H1 (cell line): Measurements from ENCODE around the gene SSC5D. TPM values are rescaled to one million over a fixed set of nuclear protein-coding genes. Genes with fewer than 3 reads are reported as not detected.

Experiments used
- BACH1 ChIP-seq: IDR thresholded peaks from 2 replicates; pipeline ENCODE4 v1.6.1; 2012; ENCODE audit warnings: low read length, improper control_type of control experiment
- CBX5 ChIP-seq: fragments of 300-800, 300-1000 bp; sonication (generic); IDR thresholded peaks from 2 replicates; pipeline ENCODE4 v1.7.1; 2016; ENCODE audit warnings: antibody characterized with exemption, low read length, low read depth
- CEBPB ChIP-seq: IDR thresholded peaks from 2 replicates; pipeline ENCODE4 v1.6.1; 2012; ENCODE audit warnings: low read depth, low read length
- CHD1 ChIP-seq: IDR thresholded peaks from 2 replicates; pipeline ENCODE4 v1.6.1; 2012; ENCODE audit warnings: low read depth, low read length, improper control_type of control experiment
- E2F6 ChIP-seq: IDR thresholded peaks from 2 replicates; pipeline ENCODE4 v1.6.1; 2012; ENCODE audit warnings: inconsistent platforms
- EGR1 ChIP-seq: IDR thresholded peaks from 2 replicates; pipeline ENCODE4 v1.6.1; 2011; ENCODE audit warnings: low read depth, low read length, borderline replicate concordance
- GABPA ChIP-seq: IDR thresholded peaks from 2 replicates; pipeline ENCODE4 v1.6.1; 2011; ENCODE audit warnings: mild to moderate bottlenecking, low read length, moderate library complexity, borderline replicate concordance; ENCODE audit not compliant: insufficient read depth
- GTF2F1 ChIP-seq: IDR thresholded peaks from 2 replicates; pipeline ENCODE4 v1.6.1; 2012; ENCODE audit warnings: low read depth, low read length, improper control_type of control experiment, borderline replicate concordance
- JUND ChIP-seq: IDR thresholded peaks from 2 replicates; pipeline ENCODE4 v1.6.1; 2011; ENCODE audit warnings: mild to moderate bottlenecking, improper control_type of control experiment, low read length
- KDM1A ChIP-seq: fragments of 200-600, 300-600 bp; sonication (generic); IDR thresholded peaks from 2 replicates; pipeline ENCODE4 v1.7.1; 2016; ENCODE audit warnings: mild to moderate bottlenecking, low read length, borderline replicate concordance
- PHF8 ChIP-seq: fragments of 200-600 bp; sonication (generic); conservative IDR thresholded peaks from 2 replicates; pipeline ENCODE4 v1.7.1; 2012; ENCODE audit warnings: low read depth, mild to moderate bottlenecking, inconsistent platforms, low read length, moderate library complexity
- RAD21 ChIP-seq, 2 experiments: IDR thresholded peaks in 1 of 2; conservative IDR thresholded peaks in 1 of 2; 2 replicates each; pipeline ENCODE4 v1.6.1; 2011; ENCODE audit warnings: low read depth in 2 of 2, low read length in 2 of 2, improper control_type of control experiment in 1 of 2, inconsistent platforms in 1 of 2, mild to moderate bottlenecking in 1 of 2, moderate library complexity in 1 of 2
- RFX5 ChIP-seq: IDR thresholded peaks from 2 replicates; pipeline ENCODE4 v1.6.1; 2011; ENCODE audit warnings: low read depth, low read length, improper control_type of control experiment, borderline replicate concordance
- RXRA ChIP-seq: IDR thresholded peaks from 2 replicates; pipeline ENCODE4 v1.6.1; 2011; ENCODE audit warnings: low read depth, mild to moderate bottlenecking, low read length, moderate library complexity; ENCODE audit not compliant: insufficient read depth
- SIN3A ChIP-seq, 2 experiments: IDR thresholded peaks in 1 of 2; conservative IDR thresholded peaks in 1 of 2; 2 replicates each; pipeline ENCODE4 v1.6.1; 2011 to 2012; ENCODE audit warnings: low read length in 2 of 2, improper control_type of control experiment in 1 of 2, low read depth in 1 of 2, mild to moderate bottlenecking in 1 of 2
- TCF12 ChIP-seq: IDR thresholded peaks from 2 replicates; pipeline ENCODE4 v1.6.1; 2011; ENCODE audit warnings: low read depth, mild to moderate bottlenecking, low read length
- YY1 ChIP-seq: IDR thresholded peaks from 2 replicates; pipeline ENCODE4 v1.6.1; 2011; ENCODE audit warnings: low read depth, mild to moderate bottlenecking, low read length
- polyA plus RNA-seq, 7 experiments: library from polyadenylated mRNA; depleted of rRNA in 3 of 7; stranded (reverse) in 5 of 7; unstranded in 2 of 7; fragments of >200 nt in 5 of 7; fragments of 200-250 nt in 2 of 7; gene quantifications; 1 replicate in 5 of 7; 2 replicates in 1 of 7; 4 replicates in 1 of 7; pipeline versions ENCODE4 v1.2.1 to v1.2.3, GENCODE V29; 2011 to 2013; ENCODE audit warnings: missing spikeins in 2 of 7, mixed read lengths in 2 of 7
- total RNA-seq: library from RNA; stranded (reverse); fragmentation: NEBNext Ultra II Directional; extraction: Animal tissue kit (Norgen Biotek cat#: 25700); gene quantifications from 2 replicates; pipeline ENCODE4 v1.2.1, GENCODE V29; 2021
- TF ChIP-seq, protein P1 (sequence below), 3 experiments: IDR thresholded peaks; 1 replicate in 2 of 3; 2 replicates in 1 of 3; pipeline versions ENCODE4 v1.5.1 to v1.6.1; 2011; ENCODE audit warnings: low read length in 3 of 3, mild to moderate bottlenecking in 3 of 3, inconsistent platforms in 2 of 3, low read depth in 1 of 3, moderate library complexity in 1 of 3; ENCODE audit not compliant: insufficient read depth in 1 of 3; ENCODE audit errors: control extremely low read depth in 1 of 3

SSC5D gene
- total and polyA plus RNA-seq, 2 of the 8 experiments (the other 6 are each of a cell fraction or from before 2014, with no cell fraction given): 0.39 to 1.7 TPM

- TF ChIP-seq GABPA: no peak
- TF ChIP-seq SIN3A (conservative IDR thresholded peaks at IDR 0.05 in 1 of 2, IDR thresholded peaks at IDR 0.05 in 1 of 2; ENCODE audit: low read depth in 1 of 2, low read length in 2 of 2): 0 out of 4 replicates have a peak, but pooled peaks of 1 of the 2 experiments have one; percentile 46
- TF ChIP-seq, protein P1, sequence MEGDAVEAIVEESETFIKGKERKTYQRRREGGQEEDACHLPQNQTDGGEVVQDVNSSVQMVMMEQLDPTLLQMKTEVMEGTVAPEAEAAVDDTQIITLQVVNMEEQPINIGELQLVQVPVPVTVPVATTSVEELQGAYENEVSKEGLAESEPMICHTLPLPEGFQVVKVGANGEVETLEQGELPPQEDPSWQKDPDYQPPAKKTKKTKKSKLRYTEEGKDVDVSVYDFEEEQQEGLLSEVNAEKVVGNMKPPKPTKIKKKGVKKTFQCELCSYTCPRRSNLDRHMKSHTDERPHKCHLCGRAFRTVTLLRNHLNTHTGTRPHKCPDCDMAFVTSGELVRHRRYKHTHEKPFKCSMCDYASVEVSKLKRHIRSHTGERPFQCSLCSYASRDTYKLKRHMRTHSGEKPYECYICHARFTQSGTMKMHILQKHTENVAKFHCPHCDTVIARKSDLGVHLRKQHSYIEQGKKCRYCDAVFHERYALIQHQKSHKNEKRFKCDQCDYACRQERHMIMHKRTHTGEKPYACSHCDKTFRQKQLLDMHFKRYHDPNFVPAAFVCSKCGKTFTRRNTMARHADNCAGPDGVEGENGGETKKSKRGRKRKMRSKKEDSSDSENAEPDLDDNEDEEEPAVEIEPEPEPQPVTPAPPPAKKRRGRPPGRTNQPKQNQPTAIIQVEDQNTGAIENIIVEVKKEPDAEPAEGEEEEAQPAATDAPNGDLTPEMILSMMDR (IDR thresholded peaks at IDR 0.05; ENCODE audit: control extremely low read depth in 1 of 3, insufficient read depth in 1 of 3, low read depth in 1 of 3, low read length in 3 of 3): no peak
- no peak for TF ChIP-seq BACH1
- no peak for TF ChIP-seq CHD1
- TF ChIP-seq E2F6: peak; percentile 88
- no peak for TF ChIP-seq YY1
- TF ChIP-seq PHF8: no peak
- peak; percentile 40; the same call in 1 of the 2 replicates for TF ChIP-seq KDM1A
- TF ChIP-seq CBX5: no peak
- TF ChIP-seq TCF12: no peak
- no peak for TF ChIP-seq RFX5
- TF ChIP-seq GTF2F1: no peak
- no peak for TF ChIP-seq CEBPB
- TF ChIP-seq EGR1: no peak
- TF ChIP-seq RAD21 (IDR thresholded peaks at IDR 0.05 in 1 of 2, conservative IDR thresholded peaks at IDR 0.05 in 1 of 2; ENCODE audit: low read depth in 2 of 2, low read length in 2 of 2): no peak
- no peak for TF ChIP-seq RXRA
- no peak for TF ChIP-seq JUND
Observed at GRCh38 chr19:55441692-55442321, 46.4 kb upstream of the SSC5D start (continued).
